Measurements from ENCODE around the gene MEP1A. TPM values are rescaled to one million over a fixed set of nuclear protein-coding genes. Genes with fewer than 3 reads are reported as not detected.
"Not testable (repeated sequence)": the region's sequence is repeated elsewhere in the genome, so short reads cannot be mapped to it uniquely, and the experiment has no call there.

Gene MEP1A
- total RNA-seq, 1 experiment from 2014 or later, result not detected

- Histone ChIP-seq H3K4me2 (ENCODE audit: low read length) (peak overlapping the region; percentile 74), H3K9me3 (ENCODE audit: low read length) (no peaks in the 10 kb centered on the region), H4K20me1 (ENCODE audit: low read length) (no peaks in the 10 kb centered on the region), H3K27ac (ENCODE audit: low read length) (peak overlapping the region; percentile 70), H3K4me3 (ENCODE audit: low read length) (peak overlapping the region; percentile 46; the same call in 1 of the 2 replicates), H3K36me3 (ENCODE audit: low read depth, low read length) (no peaks in the 10 kb centered on the region), H2AFZ (ENCODE audit: low read length) (peak overlapping the region; percentile 82), H3F3A (ENCODE audit: low read length, unreplicated experiment) (no peaks in the 10 kb centered on the region), H3K27me3 (ENCODE audit: low read length) (no peaks in the 10 kb centered on the region), H3K4me1 (ENCODE audit: insufficient read depth, low read length) (peaks cover 32% of the 10 kb centered on the region), H3K9me2 (replicated peaks; ENCODE audit: low read length) (no peaks in the 10 kb centered on the region), H3K9ac (ENCODE audit: low read length) (peak overlapping the region; percentile 46), H3K79me2 (ENCODE audit: low read length) (no peaks in the 10 kb centered on the region)
- ATAC-seq, result peak; percentile 93
- ChIA-PET CTCF (interaction anchor here (0.6 to 1.7 kb wide), 4 partner anchors 138 to 200 kb away, joined by 3 to 16 read pairs (median 6); no protein-coding TSS in a partner anchor), POLR2A (ENCODE audit: unreplicated experiment) (interaction anchor here (0.6 kb wide), 1 partner anchor 186 kb away, joined by 5 read pairs; no protein-coding TSS in a partner anchor)
- TF ChIP-seq EZH2 (IDR thresholded peaks at IDR 0.05; ENCODE audit: low read length, unreplicated experiment), result no peak
- TF ChIP-seq, protein P1, sequence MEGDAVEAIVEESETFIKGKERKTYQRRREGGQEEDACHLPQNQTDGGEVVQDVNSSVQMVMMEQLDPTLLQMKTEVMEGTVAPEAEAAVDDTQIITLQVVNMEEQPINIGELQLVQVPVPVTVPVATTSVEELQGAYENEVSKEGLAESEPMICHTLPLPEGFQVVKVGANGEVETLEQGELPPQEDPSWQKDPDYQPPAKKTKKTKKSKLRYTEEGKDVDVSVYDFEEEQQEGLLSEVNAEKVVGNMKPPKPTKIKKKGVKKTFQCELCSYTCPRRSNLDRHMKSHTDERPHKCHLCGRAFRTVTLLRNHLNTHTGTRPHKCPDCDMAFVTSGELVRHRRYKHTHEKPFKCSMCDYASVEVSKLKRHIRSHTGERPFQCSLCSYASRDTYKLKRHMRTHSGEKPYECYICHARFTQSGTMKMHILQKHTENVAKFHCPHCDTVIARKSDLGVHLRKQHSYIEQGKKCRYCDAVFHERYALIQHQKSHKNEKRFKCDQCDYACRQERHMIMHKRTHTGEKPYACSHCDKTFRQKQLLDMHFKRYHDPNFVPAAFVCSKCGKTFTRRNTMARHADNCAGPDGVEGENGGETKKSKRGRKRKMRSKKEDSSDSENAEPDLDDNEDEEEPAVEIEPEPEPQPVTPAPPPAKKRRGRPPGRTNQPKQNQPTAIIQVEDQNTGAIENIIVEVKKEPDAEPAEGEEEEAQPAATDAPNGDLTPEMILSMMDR (conservative IDR thresholded peaks at IDR 0.05; ENCODE audit: low read depth, low read length), result peak; percentile 97
- intact Hi-C loops (cut with micrococcal nuclease), result loop anchor here (1.0 to 5.0 kb wide), 7 partner anchors 65 to 432 kb away; no protein-coding TSS in a partner anchor
- BruUV-seq (replicated peaks), result no TSS peak
- DNase-seq, result peak; percentile 94
Observed at GRCh38 chr6:46848684-46849360, 55.6 kb downstream of the MEP1A start.

DNA sequence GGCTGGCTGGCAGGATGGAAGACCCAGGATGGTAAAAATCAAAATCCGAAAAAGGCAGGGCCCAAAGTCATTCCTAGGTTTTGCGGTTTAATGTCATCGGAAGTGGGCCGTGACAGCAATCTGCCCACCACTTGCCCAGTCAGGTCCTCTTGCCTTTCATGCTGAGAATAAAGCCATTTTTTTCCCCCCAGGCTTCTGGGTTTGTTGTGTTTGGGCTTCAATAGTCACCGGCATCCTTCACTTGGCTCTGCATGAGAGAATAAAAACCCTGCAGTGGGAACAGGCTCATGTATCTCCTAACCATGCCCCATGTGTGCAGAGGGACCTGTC is 56.1 kb downstream of the MEP1A start:
- Histone ChIP-seq H3K4me3 (ENCODE audit: low read length) (peak overlapping the region; percentile 26; the same call in 1 of the 2 replicates), H3K9me2 (replicated peaks; ENCODE audit: low read length) (no peaks in the 10 kb centered on the region), H3K9ac (ENCODE audit: low read length) (peak overlapping the region; percentile 46), H2AFZ (ENCODE audit: low read length) (peak overlapping the region; percentile 82), H3K36me3 (ENCODE audit: low read depth, low read length) (no peaks in the 10 kb centered on the region), H3F3A (ENCODE audit: low read length, unreplicated experiment) (no peaks in the 10 kb centered on the region), H3K9me3 (ENCODE audit: low read length) (no peaks in the 10 kb centered on the region), H3K27me3 (ENCODE audit: low read length) (no peaks in the 10 kb centered on the region), H3K4me1 (ENCODE audit: insufficient read depth, low read length) (peaks cover 32% of the 10 kb centered on the region), H4K20me1 (ENCODE audit: low read length) (no peaks in the 10 kb centered on the region), H3K4me2 (ENCODE audit: low read length) (peak overlapping the region; percentile 74), H3K27ac (ENCODE audit: low read length) (peak overlapping the region; percentile 70), H3K79me2 (ENCODE audit: low read length) (no peaks in the 10 kb centered on the region)
- CTCF ChIA-PET, result interaction anchor here (1.0 to 1.7 kb wide), 2 partner anchors 137 to 141 kb away, joined by 4 to 16 read pairs; no protein-coding TSS in a partner anchor
- DNase-seq (peak; percentile 71), ATAC-seq (peak; percentile 23)
- POLR2A ChIA-PET (ENCODE audit: unreplicated experiment), result no interaction called here
- no peak for TF ChIP-seq EZH2phosphoT487 (IDR thresholded peaks at IDR 0.05; ENCODE audit: borderline replicate concordance, low read length)
- TF ChIP-seq EZH2 (IDR thresholded peaks at IDR 0.05; ENCODE audit: low read length, unreplicated experiment), result no peak
- TF ChIP-seq, protein P1 (conservative IDR thresholded peaks at IDR 0.05; ENCODE audit: low read depth, low read length), result no peak
- BruUV-seq (replicated peaks), result TSS peak; percentile 39
- intact Hi-C loops (cut with micrococcal nuclease), result loop anchor here (1.0 to 5.0 kb wide), 7 partner anchors 65 to 432 kb away; no protein-coding TSS in a partner anchor

GRCh38 chr6:46850792-46851191 is 57.6 kb downstream of the MEP1A start:
- no peaks in the 10 kb centered on the region for H3K27me3 ChIP-seq (ENCODE audit: low read length)
- H3F3A ChIP-seq (ENCODE audit: low read length, unreplicated experiment), result no peaks in the 10 kb centered on the region
- ATAC-seq (no peak), DNase-seq (peak; percentile 46)
- no peaks in the 10 kb centered on the region for H3K9me3 ChIP-seq (ENCODE audit: low read length)
- H3K9ac ChIP-seq (ENCODE audit: low read length), result no peak overlapping the region
- intact Hi-C loops (cut with micrococcal nuclease), result loop anchor here (5.0 to 10.0 kb wide), 2 partner anchors 42 to 454 kb away; partner anchors contain the start of gene TNFRSF21
- H3K4me3 ChIP-seq (ENCODE audit: low read length), result no peak overlapping the region
- no peaks in the 10 kb centered on the region for H3K79me2 ChIP-seq (ENCODE audit: low read length)
- peaks cover 32% of the 10 kb centered on the region for H3K4me1 ChIP-seq (ENCODE audit: insufficient read depth, low read length)
- no peaks in the 10 kb centered on the region for H3K36me3 ChIP-seq (ENCODE audit: low read depth, low read length)
- ChIA-PET POLR2A (ENCODE audit: unreplicated experiment) (no interaction called here), CTCF (no interaction called here)
- H3K9me2 ChIP-seq (replicated peaks; ENCODE audit: low read length), result no peaks in the 10 kb centered on the region
- H3K27ac ChIP-seq (ENCODE audit: low read length), result no peak overlapping the region
- H3K4me2 ChIP-seq (ENCODE audit: low read length), result no peak overlapping the region
- no peak overlapping the region for H2AFZ ChIP-seq (ENCODE audit: low read length)
- H4K20me1 ChIP-seq (ENCODE audit: low read length), result no peaks in the 10 kb centered on the region
- TF ChIP-seq EZH2phosphoT487 (IDR thresholded peaks at IDR 0.05; ENCODE audit: borderline replicate concordance, low read length) (no peak), EZH2 (IDR thresholded peaks at IDR 0.05; ENCODE audit: low read length, unreplicated experiment) (no peak)
- TF ChIP-seq, protein P1 (conservative IDR thresholded peaks at IDR 0.05; ENCODE audit: low read depth, low read length), result no peak
- BruUV-seq (replicated peaks), result no TSS peak

DNA sequence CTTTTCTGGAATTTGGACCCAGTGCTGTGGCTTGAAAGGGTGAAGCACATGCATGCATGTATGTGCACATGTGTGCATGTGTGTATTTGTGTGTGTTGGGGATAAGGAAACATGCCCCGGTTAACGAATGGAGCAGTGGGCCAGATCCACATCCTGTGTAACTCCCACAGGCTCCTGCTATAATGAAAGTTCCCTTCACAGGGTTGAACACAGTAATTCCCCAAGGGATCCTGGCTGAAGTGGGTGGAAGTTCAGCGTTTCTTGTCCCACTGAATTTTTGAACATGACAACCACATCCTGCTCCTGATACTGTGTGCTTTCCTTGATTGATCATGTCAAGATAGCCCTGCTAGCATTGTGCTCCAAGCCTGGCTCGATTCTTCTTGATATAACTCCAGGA is 58.4 kb downstream of the MEP1A start:
- H4K20me1 ChIP-seq (ENCODE audit: low read length); H2AFZ ChIP-seq (ENCODE audit: low read length); H3K36me3 ChIP-seq (ENCODE audit: low read depth, low read length); H3K4me3 ChIP-seq (ENCODE audit: low read length); H3K9me3 ChIP-seq (ENCODE audit: low read length); H3K27ac ChIP-seq (ENCODE audit: low read length); BruUV-seq (replicated peaks); H3K4me2 ChIP-seq (ENCODE audit: low read length); DNase-seq; ATAC-seq; H3F3A ChIP-seq (ENCODE audit: low read length, unreplicated experiment); H3K27me3 ChIP-seq (ENCODE audit: low read length); H3K9me2 ChIP-seq (replicated peaks; ENCODE audit: low read length); H3K79me2 ChIP-seq (ENCODE audit: low read length); POLR2A ChIA-PET (ENCODE audit: unreplicated experiment); CTCF ChIA-PET; H3K9ac ChIP-seq (ENCODE audit: low read length): not testable (repeated sequence)
- intact Hi-C loops (cut with micrococcal nuclease), result loop anchor here (5.0 to 10.0 kb wide), 2 partner anchors 41 to 453 kb away; partner anchors contain the start of gene TNFRSF21
- peaks cover 32% of the 10 kb centered on the region for H3K4me1 ChIP-seq (ENCODE audit: insufficient read depth, low read length)

Measured in PC-3 (cell line).